AG10803 (cell line): ENCODE measurements around the gene CCDC181.

Source experiments
- DNase-seq: peaks from one replicate; pipeline ENCODE4 v3.0.0; 2010; ENCODE audit warnings: low read depth
- H3K4me3 ChIP-seq: 2 replicates; pipeline ENCODE4 v1.5.1; 2011; ENCODE audit warnings: mild to moderate bottlenecking, low read length, control low read depth
- TF ChIP-seq, protein P1 (sequence below): conservative IDR thresholded peaks from 2 replicates; pipeline ENCODE4 v1.5.1; 2011; ENCODE audit warnings: mild to moderate bottlenecking, low read length, control low read depth, inconsistent platforms

The CCDC181 gene

DNA sequence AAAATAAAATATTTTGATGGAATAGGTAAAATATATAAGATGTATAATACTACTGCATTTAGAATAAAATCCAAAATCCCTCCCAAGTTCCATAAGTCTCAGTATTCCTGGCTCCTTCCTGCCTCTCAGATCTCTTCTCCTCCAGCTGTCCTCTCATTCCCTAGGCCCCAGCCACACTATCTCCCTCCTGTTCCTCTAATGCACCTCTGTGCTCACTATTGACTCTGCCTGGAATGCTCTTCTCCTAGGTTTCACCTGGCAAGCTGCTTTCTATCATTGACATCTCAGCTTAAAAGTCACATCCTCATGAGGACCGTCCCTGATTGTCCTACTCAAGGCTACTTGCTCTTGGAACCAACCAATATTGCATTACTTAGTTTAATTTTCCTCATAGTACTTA is 66.9 kb downstream of the CCDC181 start:
- TF ChIP-seq, protein P1, sequence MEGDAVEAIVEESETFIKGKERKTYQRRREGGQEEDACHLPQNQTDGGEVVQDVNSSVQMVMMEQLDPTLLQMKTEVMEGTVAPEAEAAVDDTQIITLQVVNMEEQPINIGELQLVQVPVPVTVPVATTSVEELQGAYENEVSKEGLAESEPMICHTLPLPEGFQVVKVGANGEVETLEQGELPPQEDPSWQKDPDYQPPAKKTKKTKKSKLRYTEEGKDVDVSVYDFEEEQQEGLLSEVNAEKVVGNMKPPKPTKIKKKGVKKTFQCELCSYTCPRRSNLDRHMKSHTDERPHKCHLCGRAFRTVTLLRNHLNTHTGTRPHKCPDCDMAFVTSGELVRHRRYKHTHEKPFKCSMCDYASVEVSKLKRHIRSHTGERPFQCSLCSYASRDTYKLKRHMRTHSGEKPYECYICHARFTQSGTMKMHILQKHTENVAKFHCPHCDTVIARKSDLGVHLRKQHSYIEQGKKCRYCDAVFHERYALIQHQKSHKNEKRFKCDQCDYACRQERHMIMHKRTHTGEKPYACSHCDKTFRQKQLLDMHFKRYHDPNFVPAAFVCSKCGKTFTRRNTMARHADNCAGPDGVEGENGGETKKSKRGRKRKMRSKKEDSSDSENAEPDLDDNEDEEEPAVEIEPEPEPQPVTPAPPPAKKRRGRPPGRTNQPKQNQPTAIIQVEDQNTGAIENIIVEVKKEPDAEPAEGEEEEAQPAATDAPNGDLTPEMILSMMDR, result no peak
- no peak for DNase-seq
- no peak overlapping the region for H3K4me3 ChIP-seq

GRCh38 chr1:169348383-169349036 is 78.8 kb downstream of the CCDC181 start:
- no peak overlapping the region for H3K4me3 ChIP-seq
- peak; percentile 52 for DNase-seq
- TF ChIP-seq, protein P1, result peak; percentile 85

DNA sequence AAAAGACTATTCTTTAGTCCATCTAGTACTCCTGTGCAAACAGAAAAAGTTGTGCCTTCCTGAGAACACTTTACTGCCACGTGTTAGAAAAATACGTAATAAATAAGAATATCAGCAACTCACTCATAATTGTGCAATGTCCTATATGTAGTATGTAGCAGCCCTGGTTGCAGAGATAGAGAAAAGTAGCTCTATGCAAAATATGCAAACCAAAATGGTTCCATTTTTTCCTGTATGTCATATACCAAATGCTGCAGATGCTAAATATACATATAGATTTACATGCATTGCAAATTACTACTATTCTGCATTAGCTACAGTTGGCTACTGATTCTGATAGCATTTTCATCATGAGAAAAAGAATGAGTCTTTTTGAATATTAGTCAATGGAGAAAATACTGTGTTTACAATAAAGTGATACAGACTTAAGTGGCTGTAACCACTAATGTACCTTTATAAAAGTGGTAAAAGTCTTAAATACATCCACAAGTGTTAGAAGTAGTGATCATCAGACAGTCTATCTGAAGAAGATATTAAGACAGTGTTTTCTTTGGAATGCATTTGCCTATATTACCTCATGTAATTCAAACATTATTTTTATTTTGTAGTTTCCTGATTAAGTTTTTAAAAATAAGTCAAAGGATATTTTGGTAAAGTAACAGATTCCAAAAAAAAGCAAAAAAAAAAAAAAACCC is 79.4 kb downstream of the CCDC181 start:
- DNase-seq, result no peak
- TF ChIP-seq, protein P1, result no peak
- H3K4me3 ChIP-seq, result no peak overlapping the region

DNA sequence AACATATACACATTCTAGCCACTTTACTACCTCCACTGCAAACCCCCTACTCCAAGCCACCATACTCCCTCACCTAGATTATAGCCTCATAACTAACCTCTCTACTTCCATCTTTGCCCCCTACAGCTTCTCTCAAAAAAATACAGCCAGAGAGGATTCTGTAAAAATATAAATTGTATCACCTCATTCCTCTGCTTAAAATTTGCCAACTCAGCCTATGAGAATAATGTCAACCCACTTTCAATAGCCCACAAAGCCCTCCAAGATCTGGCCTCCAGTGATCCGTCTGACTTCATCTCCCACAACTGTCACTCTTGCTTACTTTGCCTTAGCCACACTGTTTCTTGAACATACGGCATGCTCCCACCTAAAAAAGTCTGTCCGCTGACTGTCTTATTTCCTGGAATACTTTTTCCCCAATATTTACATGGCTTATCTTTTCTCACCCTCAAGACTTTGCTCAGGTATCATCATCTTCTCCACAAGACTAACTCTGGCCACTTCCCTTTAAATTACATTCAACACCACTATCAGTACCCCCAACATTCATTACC is 81.2 kb downstream of the CCDC181 start:
- H3K4me3 ChIP-seq, result no peak overlapping the region
- TF ChIP-seq, protein P1, result no peak
- no peak for DNase-seq

DNA sequence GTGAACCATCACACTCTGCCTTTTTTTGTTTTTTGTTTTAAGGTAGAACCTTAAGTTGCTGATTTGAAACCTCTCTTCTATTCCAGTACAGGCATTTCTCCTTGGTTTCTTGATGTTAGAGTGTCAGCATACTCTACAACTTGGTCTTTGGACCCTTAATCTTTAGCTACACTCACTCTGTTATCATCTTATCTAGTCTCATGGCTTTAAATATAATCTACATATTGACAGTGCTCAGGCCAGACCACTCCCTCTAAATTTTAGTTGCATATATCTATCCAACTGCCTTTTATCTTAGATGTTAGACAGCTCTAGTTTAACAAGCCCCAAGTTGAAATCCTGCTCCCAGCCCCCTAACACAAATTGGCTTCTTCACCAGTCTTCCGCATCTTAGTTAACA is 81.8 kb downstream of the CCDC181 start:
- no peak overlapping the region for H3K4me3 ChIP-seq
- no peak for DNase-seq
- TF ChIP-seq, protein P1, result no peak
